ENCODE results near the gene PNCK. TPM values are rescaled to one million over a fixed set of nuclear protein-coding genes. Genes with fewer than 3 reads are reported as not detected.

Gene PNCK
- total and polyA plus RNA-seq, 12 donors = 2.0 to 15.6 (median 5.7) TPM

DNA sequence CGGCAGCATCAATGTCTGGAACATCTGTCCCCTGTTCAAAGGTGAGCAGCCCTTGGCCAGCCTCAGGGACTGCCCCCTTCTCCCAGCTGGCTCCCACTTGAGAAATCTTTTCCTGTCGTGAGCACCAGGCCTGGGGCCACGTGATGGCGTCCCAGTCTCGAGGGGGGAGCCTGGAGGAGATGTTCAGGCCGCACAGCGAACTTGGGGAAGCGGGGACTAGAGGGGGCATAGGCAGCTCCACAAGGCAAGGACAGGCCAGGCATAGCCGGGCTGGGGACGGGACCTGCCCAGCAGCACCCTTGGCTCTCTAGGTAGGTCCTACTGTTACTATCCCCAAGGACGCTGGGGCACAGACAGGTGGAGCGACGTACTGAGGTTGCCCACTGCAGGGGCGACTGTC lies 16.9 kb upstream of the PNCK start:
- Histone ChIP-seq H3K4me3 (peak overlapping the region in 5 of 10 donors; percentile 26 to 50 (median 47)), H3K27ac (peak overlapping the region in 5 of 10 donors; percentile 50 to 78 (median 77))
- 52 to 59% methylated on average over 13 to 14 of the region's 14 CpGs for WGBS, 2 donors

DNA sequence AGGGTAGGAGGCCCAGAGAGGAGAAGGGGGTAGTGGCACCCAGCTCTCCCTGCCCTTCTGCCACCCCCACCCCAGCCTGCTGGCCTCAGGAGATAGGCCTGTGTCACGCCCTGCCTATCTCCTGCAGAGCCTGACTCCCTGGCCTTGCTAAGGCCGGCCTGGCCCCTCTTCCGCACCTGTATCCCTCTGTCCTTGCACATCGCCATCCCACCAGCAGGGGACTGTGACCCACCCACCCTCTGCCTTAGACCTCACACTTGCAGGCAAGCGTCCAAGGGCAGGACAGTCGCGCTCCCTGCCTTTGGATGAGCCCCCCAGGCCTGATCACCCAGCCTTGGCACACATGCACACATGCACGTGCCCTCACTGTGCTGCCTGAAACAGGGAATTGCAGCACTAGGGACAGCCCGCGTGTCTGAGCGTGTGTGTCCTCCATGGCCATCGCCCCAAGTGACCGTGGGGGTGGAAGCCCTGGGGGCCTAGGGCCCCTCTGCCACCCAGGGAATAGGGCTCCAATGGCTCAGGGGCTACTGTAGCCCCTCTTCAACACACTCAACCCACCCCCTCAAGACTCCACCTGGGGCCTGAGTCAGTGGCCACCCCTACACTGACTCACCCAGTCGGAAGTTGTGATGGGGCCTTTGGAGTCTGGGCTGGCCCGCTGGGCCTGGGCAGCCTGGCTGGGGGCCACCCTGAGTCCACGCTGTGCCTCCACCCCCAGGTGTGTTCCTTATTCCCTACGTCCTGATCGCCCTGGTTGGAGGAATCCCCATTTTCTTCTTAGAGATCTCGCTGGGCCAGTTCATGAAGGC lies 16.2 kb upstream of the PNCK start:
- Histone ChIP-seq H3K9me3 (no peaks in the 10 kb centered on the region), H3K27me3 (peaks cover 0 to 42% (median 0%) of the 10 kb centered on the region in 7 donors), H3K4me1 (peaks cover 0 to 28% (median 0%) of the 10 kb centered on the region in 9 donors), H3K4me3 (peak overlapping the region in 9 of 10 donors; percentile 26 to 53 (median 47)), H3K36me3 (peaks cover 0 to 3% (median 0%) of the 10 kb centered on the region in 9 donors), H3K27ac (peak overlapping the region in 8 of 10 donors; percentile 50 to 78 (median 75))
- TF ChIP-seq, protein P1, sequence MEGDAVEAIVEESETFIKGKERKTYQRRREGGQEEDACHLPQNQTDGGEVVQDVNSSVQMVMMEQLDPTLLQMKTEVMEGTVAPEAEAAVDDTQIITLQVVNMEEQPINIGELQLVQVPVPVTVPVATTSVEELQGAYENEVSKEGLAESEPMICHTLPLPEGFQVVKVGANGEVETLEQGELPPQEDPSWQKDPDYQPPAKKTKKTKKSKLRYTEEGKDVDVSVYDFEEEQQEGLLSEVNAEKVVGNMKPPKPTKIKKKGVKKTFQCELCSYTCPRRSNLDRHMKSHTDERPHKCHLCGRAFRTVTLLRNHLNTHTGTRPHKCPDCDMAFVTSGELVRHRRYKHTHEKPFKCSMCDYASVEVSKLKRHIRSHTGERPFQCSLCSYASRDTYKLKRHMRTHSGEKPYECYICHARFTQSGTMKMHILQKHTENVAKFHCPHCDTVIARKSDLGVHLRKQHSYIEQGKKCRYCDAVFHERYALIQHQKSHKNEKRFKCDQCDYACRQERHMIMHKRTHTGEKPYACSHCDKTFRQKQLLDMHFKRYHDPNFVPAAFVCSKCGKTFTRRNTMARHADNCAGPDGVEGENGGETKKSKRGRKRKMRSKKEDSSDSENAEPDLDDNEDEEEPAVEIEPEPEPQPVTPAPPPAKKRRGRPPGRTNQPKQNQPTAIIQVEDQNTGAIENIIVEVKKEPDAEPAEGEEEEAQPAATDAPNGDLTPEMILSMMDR (IDR thresholded peaks at IDR 0.05) = peak in 1 of 9 donors; percentile 8
- peak in 4 of 8 donors; percentile 2 to 11 (median 3) for ATAC-seq
- intact Hi-C loops (cut with DNase I) = no loop called here
- DNase-seq = no peak
- WGBS, 2 donors = 65 to 68% methylated on average over 14 to 19 of the region's 19 CpGs

More for the DNA sequence above, 16.9 kb upstream of the PNCK start:
- TF ChIP-seq, protein P1 (IDR thresholded peaks at IDR 0.05) = no peak
- Histone ChIP-seq H3K36me3 (peaks cover 0 to 4% (median 0%) of the 10 kb centered on the region in 9 donors), H3K9me3 (no peaks in the 10 kb centered on the region), H3K4me1 (peaks cover 0 to 28% (median 0%) of the 10 kb centered on the region in 9 donors), H3K27me3 (peaks cover 0 to 36% (median 0%) of the 10 kb centered on the region in 7 donors)
- ATAC-seq (no peak), DNase-seq (no peak)
- intact Hi-C loops (cut with DNase I) = no loop called here

DNA sequence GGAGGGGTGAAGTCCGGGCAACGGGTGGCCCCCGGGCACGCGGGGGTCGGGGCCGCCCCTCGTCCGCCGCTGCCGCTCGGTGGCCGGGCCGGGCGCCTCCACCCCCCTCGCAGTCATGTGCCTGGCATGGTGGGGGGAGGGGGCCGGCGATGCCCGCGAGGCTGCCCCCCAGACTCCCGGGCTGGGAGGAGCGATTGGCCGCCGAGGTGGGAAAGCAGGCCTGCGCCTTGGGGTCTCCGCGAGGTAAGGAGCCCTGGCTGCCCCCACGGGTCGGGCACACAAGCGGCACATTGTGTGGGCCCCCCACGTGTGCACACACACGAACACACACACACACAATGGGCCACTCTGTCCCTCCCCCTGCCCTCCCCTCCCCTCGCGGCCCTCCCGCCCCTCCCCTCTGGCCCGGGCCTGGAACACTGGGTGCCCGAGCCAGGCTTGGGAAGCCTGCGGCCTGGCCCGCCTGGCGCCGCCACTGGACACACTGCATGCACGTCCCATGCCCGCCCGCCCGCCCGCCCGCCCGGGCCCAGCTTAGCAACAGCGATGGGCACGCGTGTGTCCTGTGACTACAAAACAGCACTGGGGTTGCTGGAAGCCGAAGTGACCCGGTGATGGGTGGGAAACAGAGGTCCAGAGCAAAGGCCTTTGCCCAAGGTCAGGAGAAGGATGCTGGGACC lies 15.4 kb upstream of the PNCK start:
- ATAC-seq = peak; percentile 36 to 78 (median 53)
- H3K9me3 ChIP-seq = no peaks in the 10 kb centered on the region
- peak overlapping the region in 9 of 10 donors; percentile 26 to 53 (median 47) for H3K4me3 ChIP-seq
- WGBS, 2 donors = 16 to 18% methylated on average over 21 to 52 of the region's 53 CpGs
- H3K36me3 ChIP-seq = no peaks in the 10 kb centered on the region
- TF ChIP-seq, protein P1 (IDR thresholded peaks at IDR 0.05) = no peak
- peaks cover 0 to 28% (median 0%) of the 10 kb centered on the region in 9 donors for H3K4me1 ChIP-seq
- peak; percentile 32 to 50 for DNase-seq
- H3K27me3 ChIP-seq = peaks cover 0 to 49% (median 0%) of the 10 kb centered on the region in 7 donors
- peak overlapping the region in 9 of 10 donors; percentile 70 to 82 (median 77) for H3K27ac ChIP-seq
- intact Hi-C loops (cut with DNase I) = loop anchor here in 1 of 10 donors (1.0 kb wide), 1 partner anchor 38 kb away; no protein-coding TSS in a partner anchor

DNA sequence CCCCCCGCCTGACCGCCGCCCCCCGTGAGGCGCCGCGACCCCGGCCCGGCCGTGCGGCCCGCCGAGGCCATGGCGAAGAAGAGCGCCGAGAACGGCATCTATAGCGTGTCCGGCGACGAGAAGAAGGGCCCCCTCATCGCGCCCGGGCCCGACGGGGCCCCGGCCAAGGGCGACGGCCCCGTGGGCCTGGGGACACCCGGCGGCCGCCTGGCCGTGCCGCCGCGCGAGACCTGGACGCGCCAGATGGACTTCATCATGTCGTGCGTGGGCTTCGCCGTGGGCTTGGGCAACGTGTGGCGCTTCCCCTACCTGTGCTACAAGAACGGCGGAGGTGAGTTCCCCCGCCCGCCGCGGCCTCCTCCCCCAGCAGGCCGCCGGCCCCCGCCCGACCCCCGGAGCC lies 14.9 kb upstream of the PNCK start:
- Histone ChIP-seq H3K36me3 (no peaks in the 10 kb centered on the region), H3K4me3 (peak overlapping the region in 9 of 10 donors; percentile 26 to 53 (median 47)), H3K9me3 (no peaks in the 10 kb centered on the region), H3K27me3 (peaks cover 0 to 50% (median 0%) of the 10 kb centered on the region in 7 donors), H3K27ac (peak overlapping the region in 9 of 10 donors; percentile 70 to 82 (median 77)), H3K4me1 (peaks cover 0 to 26% (median 0%) of the 10 kb centered on the region in 9 donors)
- intact Hi-C loops (cut with DNase I) = loop anchor here in 1 of 10 donors (1.0 kb wide), 1 partner anchor 37 kb away; no protein-coding TSS in a partner anchor
- DNase-seq (no peak), ATAC-seq (no peak)
- WGBS, 2 donors = 0 to 1% methylated on average over 6 to 51 of the region's 57 CpGs
- TF ChIP-seq, protein P1 (IDR thresholded peaks at IDR 0.05) = no peak

Measured in heart right ventricle (tissue), 16 donors.